ENCODE measurements around the gene DLX4. TPM values are rescaled to one million over a fixed set of nuclear protein-coding genes. Genes with fewer than 3 reads are reported as not detected.

Gene DLX4
- total RNA-seq, 2 experiments from 2014 or later, result 0.17 to 0.35 TPM

DNA sequence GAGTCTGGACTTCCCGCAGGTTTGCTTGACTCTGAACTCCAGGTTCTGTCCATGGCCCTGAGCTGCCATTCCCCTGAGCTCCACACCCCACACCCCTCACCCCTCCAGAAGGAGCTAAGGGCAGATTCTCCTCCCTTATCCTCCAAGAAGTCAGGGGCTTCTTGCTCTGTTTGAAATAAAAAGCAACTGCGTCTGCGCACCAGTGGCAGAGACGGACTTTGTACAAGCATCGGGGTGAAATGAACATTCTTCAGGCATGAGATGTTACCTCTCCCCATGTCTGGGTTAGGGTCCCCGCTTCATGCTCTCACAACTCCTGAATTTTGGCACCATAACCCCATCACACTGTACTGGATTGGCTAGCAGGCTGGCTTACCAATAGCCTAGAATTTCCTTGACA is 36.1 kb upstream of the DLX4 start:
- Mint-ChIP-seq H3K4me1 (no peaks in the 10 kb centered on the region), H3K36me3 (ENCODE audit: low read depth) (no peaks in the 10 kb centered on the region), H3K9me3 (no peaks in the 10 kb centered on the region), H3K27me3 (peaks cover 14% of the 10 kb centered on the region), H3K27ac (no peak overlapping the region), H3K4me3 (no peak overlapping the region)
- ChIA-PET POLR2A (no interaction called here), CTCF (interaction anchor here (1.6 to 1.8 kb wide), 2 partner anchors 12 to 20 kb away, joined by 3 to 4 read pairs; no protein-coding TSS in a partner anchor)
- DNase-seq, result no peak

DNA sequence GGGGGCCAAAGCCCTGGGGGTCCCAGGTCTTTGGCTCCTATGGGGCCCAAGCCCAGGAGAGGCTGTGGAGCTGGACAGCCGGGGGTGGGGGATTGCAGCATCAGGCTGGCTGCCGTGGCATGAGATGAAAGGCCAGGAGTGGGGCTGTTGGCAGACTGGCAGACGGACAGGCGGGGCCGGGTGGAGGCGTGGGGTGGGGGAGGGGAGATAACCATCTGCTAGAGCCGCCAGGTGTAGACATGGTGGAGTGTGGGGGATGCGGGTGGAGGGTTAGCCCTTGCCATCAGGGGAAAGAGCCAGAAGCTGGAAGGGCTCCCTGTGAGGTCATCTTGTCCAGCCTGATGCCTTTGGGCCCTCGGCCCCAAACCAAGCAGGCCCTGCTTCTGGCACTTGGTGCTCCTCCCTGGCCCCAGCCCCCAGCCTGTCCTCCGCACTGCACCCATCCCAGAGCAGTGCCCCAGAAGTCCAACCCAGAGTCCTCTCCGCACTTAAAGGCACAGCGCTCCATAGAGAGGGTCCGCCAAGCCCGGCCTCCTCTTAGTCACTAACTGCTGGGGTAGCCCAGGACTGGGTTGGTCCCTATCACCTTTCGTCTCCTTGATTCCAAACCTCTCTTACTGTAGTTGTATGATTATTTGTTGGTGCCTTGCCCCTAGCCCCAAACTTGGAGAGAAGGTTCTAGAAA is 33.3 kb upstream of the DLX4 start:
- CTCF ChIA-PET, result no interaction called here
- no peaks in the 10 kb centered on the region for H3K4me1 Mint-ChIP-seq
- no peak for DNase-seq
- H3K36me3 Mint-ChIP-seq (ENCODE audit: low read depth), result no peaks in the 10 kb centered on the region
- POLR2A ChIA-PET, result no interaction called here
- H3K9me3 Mint-ChIP-seq, result no peaks in the 10 kb centered on the region
- no peak overlapping the region for H3K27ac Mint-ChIP-seq
- H3K4me3 Mint-ChIP-seq, result no peak overlapping the region
- H3K27me3 Mint-ChIP-seq, result peaks cover 25% of the 10 kb centered on the region

GRCh38 chr17:49936386-49936785 is 32.6 kb upstream of the DLX4 start:
- POLR2A ChIA-PET, result no interaction called here
- DNase-seq, result no peak
- H3K27ac Mint-ChIP-seq, result no peak overlapping the region
- CTCF ChIA-PET, result no interaction called here
- H3K4me1 Mint-ChIP-seq, result no peaks in the 10 kb centered on the region
- H3K27me3 Mint-ChIP-seq, result peaks cover 23% of the 10 kb centered on the region
- H3K36me3 Mint-ChIP-seq (ENCODE audit: low read depth), result no peaks in the 10 kb centered on the region
- H3K9me3 Mint-ChIP-seq, result no peaks in the 10 kb centered on the region
- no peak overlapping the region for H3K4me3 Mint-ChIP-seq

DNA sequence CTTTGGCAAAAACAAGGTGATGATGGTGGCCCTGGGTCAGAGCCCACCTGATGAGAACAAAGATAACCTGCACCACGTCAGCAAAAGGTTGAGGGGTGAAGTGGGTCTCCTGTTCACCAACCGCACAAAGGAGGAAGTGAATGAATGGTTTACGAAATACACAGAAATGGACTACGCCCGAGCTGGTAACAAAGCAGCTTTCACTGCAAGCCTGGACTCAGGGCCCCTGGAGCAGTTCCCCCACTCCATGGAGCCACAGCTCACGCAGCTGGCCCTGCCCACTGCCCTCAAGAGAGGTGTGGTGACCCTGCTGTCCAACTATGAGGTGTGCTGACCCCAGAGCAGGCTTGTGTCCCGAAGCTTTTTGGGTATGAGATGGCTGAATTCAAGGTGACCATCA is 29.7 kb upstream of the DLX4 start:
- H3K27me3 Mint-ChIP-seq, result peaks cover 23% of the 10 kb centered on the region
- H3K9me3 Mint-ChIP-seq, result no peaks in the 10 kb centered on the region
- no peaks in the 10 kb centered on the region for H3K4me1 Mint-ChIP-seq
- CTCF ChIA-PET, result interaction anchor here (0.6 to 2.3 kb wide), 3 partner anchors 13 to 57 kb away, joined by 3 to 8 read pairs (median 3); no protein-coding TSS in a partner anchor
- H3K36me3 Mint-ChIP-seq (ENCODE audit: low read depth), result no peaks in the 10 kb centered on the region
- no peak overlapping the region for H3K27ac Mint-ChIP-seq
- POLR2A ChIA-PET, result no interaction called here
- no peak overlapping the region for H3K4me3 Mint-ChIP-seq
- no peak for DNase-seq

DNA sequence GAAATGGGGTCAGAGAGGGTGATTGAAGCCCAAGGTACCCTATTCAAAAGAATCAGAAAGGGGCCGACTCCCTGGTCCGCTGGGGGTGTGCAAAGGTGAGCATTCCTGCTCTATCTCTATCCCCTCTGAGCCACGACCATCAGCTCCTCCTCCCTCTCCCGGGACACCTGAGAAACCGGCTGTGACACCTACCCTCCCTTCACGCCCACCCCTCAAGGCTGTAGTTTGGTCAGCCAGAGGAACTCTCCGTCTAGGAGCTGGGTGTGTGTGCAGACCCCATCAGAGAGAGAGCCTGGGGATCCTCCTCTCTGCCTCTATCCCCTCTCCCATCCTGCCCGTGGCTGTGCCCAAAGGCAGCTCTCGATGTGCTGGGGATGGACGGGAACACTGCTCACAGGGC is 27.6 kb upstream of the DLX4 start:
- Mint-ChIP-seq H3K27ac (no peak overlapping the region), H3K4me3 (no peak overlapping the region), H3K4me1 (no peaks in the 10 kb centered on the region), H3K36me3 (ENCODE audit: low read depth) (no peaks in the 10 kb centered on the region), H3K9me3 (no peaks in the 10 kb centered on the region), H3K27me3 (peaks cover 25% of the 10 kb centered on the region)
- no peak for DNase-seq
- ChIA-PET POLR2A (no interaction called here), CTCF (interaction anchor here (0.6 to 1.7 kb wide), 4 partner anchors 56 to 1349 kb away, joined by 3 to 5 read pairs (median 4); no protein-coding TSS in a partner anchor)

DNA sequence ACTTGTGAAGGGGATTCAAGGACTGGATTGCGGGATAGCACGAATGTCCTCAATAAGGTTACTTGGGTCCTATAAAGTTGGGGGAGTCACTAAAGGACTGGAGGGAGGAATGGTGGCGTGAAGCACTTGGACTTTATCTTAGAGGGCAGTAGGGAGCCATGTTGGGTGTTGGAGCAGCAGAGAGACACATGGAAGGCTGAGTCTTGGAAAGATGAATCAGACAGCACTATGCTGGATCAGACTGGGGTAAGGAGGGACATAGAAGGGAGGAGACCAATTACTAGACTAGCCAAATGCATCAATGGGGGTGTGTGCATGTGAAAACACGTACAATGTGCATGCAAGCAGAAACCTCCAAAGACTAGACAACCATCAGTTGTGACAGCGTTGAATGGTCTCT is 26.0 kb upstream of the DLX4 start:
- Mint-ChIP-seq H3K4me1 (no peaks in the 10 kb centered on the region), H3K9me3 (no peaks in the 10 kb centered on the region), H3K27me3 (peaks cover 21% of the 10 kb centered on the region), H3K36me3 (ENCODE audit: low read depth) (no peaks in the 10 kb centered on the region), H3K4me3 (no peak overlapping the region), H3K27ac (no peak overlapping the region)
- ChIA-PET POLR2A (no interaction called here), CTCF (interaction anchor here (0.9 to 1.1 kb wide), 3 partner anchors 9 to 496 kb away, joined by 3 read pairs; no protein-coding TSS in a partner anchor)
- DNase-seq, result no peak

DNA sequence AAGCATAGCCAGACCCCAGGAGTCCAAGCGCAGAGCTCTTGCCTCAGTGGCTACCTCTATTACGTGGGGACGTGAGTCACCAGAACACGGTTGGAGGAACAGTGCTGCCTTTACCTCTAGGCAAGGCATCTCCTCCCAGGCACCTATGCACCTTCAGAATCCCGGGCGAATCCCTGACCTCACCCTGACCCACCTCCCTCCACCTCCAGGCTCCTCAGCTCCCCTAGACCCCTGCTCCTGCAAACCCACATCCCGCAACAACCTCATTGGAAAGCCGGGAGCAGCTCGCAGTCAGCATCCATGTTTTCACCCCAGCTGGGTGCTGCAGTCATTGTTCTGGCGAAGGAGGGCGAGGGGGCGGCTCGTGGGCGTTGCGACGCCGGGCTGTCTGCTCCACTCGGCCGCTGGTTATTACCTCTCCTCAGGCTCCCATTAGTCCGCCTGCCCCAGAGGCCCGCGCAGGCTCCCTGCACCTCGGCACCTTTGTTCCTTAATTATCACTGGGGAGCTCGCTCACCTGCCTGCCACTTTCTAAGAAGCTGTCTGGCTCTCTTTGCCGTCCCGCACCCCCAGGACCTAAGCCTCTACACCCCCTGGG is 24.6 kb upstream of the DLX4 start:
- Mint-ChIP-seq H3K27ac (no peak overlapping the region), H3K36me3 (ENCODE audit: low read depth) (no peaks in the 10 kb centered on the region), H3K4me3 (no peak overlapping the region), H3K4me1 (no peaks in the 10 kb centered on the region), H3K27me3 (peaks cover 14% of the 10 kb centered on the region), H3K9me3 (no peaks in the 10 kb centered on the region)
- no peak for DNase-seq
- ChIA-PET CTCF (no interaction called here), POLR2A (no interaction called here)

DNA sequence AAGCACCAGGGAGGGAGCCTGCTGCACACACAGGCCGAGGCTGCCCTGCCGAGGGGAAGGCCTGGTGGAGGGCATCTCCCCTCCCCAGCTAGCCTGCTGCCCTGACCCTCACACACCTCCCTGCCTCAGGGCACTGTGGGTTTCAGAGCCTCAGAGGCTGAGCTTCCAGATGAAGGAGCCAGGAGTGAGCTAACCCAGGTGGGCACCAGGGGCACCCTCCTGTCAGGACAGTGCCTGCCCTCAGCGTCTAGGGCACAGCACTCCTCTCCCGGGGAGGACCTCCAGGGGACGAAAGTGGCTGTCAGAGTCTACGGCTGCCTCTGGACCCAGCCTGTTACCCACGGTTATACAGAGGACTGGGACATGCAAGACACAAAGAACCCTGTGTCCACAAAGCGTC is 22.8 kb upstream of the DLX4 start:
- no peak overlapping the region for H3K4me3 Mint-ChIP-seq
- no peaks in the 10 kb centered on the region for H3K9me3 Mint-ChIP-seq
- no peaks in the 10 kb centered on the region for H3K4me1 Mint-ChIP-seq
- no peaks in the 10 kb centered on the region for H3K36me3 Mint-ChIP-seq (ENCODE audit: low read depth)
- no peak for DNase-seq
- ChIA-PET CTCF (interaction anchor here (1.5 kb wide), 1 partner anchor 52 kb away, joined by 3 read pairs; no protein-coding TSS in a partner anchor), POLR2A (no interaction called here)
- no peak overlapping the region for H3K27ac Mint-ChIP-seq
- H3K27me3 Mint-ChIP-seq, result peaks cover 20% of the 10 kb centered on the region

- Mint-ChIP-seq H3K27me3 (peaks cover 21% of the 10 kb centered on the region), H3K36me3 (ENCODE audit: low read depth) (no peaks in the 10 kb centered on the region), H3K4me3 (no peak overlapping the region), H3K9me3 (no peaks in the 10 kb centered on the region), H3K4me1 (no peaks in the 10 kb centered on the region), H3K27ac (no peak overlapping the region)
- DNase-seq, result no peak
- POLR2A ChIA-PET, result no interaction called here
- CTCF ChIA-PET, result interaction anchor here (0.6 kb wide), 1 partner anchor 8 kb away, joined by 3 read pairs; no protein-coding TSS in a partner anchor
Observed at GRCh38 chr17:49946964-49947584, 21.9 kb upstream of the DLX4 start.

DNA sequence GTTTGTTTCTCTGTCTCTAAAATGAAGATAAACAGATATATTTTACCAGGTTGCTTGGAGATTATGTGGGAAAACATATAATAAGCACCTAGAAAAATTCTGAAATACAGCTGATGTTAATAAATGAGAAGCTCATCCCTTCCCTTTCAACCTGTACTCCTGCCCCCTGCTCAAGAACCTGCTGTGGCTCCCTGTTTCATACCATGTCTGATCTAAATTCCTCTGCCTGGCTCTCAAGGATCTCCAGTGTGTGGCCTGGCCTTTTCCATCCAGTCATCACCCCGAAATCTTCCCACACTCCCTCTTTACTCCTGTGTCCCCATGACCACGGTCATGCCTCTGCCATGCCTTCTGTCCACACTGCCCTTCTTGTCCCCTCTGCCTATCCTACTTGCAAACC is 19.4 kb upstream of the DLX4 start:
- CTCF ChIA-PET, result no interaction called here
- H3K4me1 Mint-ChIP-seq, result no peaks in the 10 kb centered on the region
- H3K27me3 Mint-ChIP-seq, result peaks cover 22% of the 10 kb centered on the region
- no peaks in the 10 kb centered on the region for H3K9me3 Mint-ChIP-seq
- H3K27ac Mint-ChIP-seq, result no peak overlapping the region
- no peak overlapping the region for H3K4me3 Mint-ChIP-seq
- no peak for DNase-seq
- no peaks in the 10 kb centered on the region for H3K36me3 Mint-ChIP-seq (ENCODE audit: low read depth)
- POLR2A ChIA-PET, result no interaction called here

GRCh38 chr17:49951362-49952082 is 17.5 kb upstream of the DLX4 start:
- CTCF ChIA-PET, result interaction anchor here (0.6 to 4.0 kb wide), 7 partner anchors 9 to 112 kb away, joined by 3 to 31 read pairs (median 3); no protein-coding TSS in a partner anchor
- no peak overlapping the region for H3K27ac Mint-ChIP-seq
- POLR2A ChIA-PET, result no interaction called here

DNA sequence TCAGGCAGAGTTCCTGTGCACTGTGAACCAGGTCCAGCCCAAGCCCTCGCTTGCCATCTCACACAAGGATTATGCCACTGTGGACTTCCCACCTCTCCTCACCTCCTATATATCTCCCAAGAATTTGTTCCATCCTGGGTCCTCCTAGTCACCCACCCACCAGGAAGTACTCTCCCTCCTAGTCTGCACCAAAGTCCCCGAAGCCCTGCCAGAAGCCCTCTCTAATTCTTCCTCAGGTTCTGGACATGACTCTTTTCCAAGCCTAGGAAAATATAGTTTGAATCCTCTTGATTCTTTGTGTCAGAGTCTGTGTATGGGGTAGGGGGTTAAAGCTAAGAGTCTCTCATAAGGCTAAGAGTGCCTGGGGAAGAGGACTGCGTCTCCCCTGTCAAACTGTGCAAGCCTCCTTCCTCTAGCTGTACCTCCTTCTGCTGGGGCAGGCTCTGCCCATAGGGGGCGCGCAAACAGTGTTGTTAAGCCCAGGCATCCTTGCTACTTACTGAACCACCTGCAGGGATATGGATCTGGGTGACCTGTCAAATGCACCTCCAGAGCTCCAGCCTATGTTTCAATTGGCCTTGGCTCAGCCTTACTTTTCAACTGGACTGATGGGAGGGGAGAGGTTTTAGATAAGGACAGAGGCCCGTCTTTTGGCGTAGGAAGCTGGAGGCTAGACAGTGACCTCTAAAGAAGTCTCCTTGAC is 16.6 kb upstream of the DLX4 start:
- Mint-ChIP-seq H3K4me3 (no peak overlapping the region), H3K9me3 (no peaks in the 10 kb centered on the region), H3K27ac (no peak overlapping the region), H3K36me3 (ENCODE audit: low read depth) (no peaks in the 10 kb centered on the region), H3K4me1 (no peaks in the 10 kb centered on the region), H3K27me3 (peaks cover 28% of the 10 kb centered on the region)
- CTCF ChIA-PET, result interaction anchor here (0.6 to 4.0 kb wide), 10 partner anchors 10 to 304 kb away, joined by 3 to 31 read pairs (median 4); no protein-coding TSS in a partner anchor
- peak; percentile 87 for DNase-seq
- POLR2A ChIA-PET, result no interaction called here

More at GRCh38 chr17:49951362-49952082, 17.5 kb upstream of the DLX4 start:
- no peak for DNase-seq
- Mint-ChIP-seq H3K4me1 (no peaks in the 10 kb centered on the region), H3K27me3 (peaks cover 20% of the 10 kb centered on the region), H3K36me3 (ENCODE audit: low read depth) (no peaks in the 10 kb centered on the region), H3K9me3 (no peaks in the 10 kb centered on the region), H3K4me3 (no peak overlapping the region)

All from activated CD4-positive, alpha-beta T cell treated with anti-CD3 and anti-CD28 coated beads, Interleukin-2, amount 10 ng/mL, durations not matched to agents 7 days and 5 days (primary cell).